ENCODE results near the gene CPNE6. TPM values are rescaled to one million over a fixed set of nuclear protein-coding genes. Genes with fewer than 3 reads are reported as not detected.

CPNE6 gene
- total RNA-seq, 1 donor from 2014 or later, result not detected

- intact Hi-C loops (cut with micrococcal nuclease), result no loop called here
- ATAC-seq (no peak), DNase-seq (no peak)
Measured at GRCh38 chr14:24115422-24116127, 44.2 kb downstream of the CPNE6 start.

DNA sequence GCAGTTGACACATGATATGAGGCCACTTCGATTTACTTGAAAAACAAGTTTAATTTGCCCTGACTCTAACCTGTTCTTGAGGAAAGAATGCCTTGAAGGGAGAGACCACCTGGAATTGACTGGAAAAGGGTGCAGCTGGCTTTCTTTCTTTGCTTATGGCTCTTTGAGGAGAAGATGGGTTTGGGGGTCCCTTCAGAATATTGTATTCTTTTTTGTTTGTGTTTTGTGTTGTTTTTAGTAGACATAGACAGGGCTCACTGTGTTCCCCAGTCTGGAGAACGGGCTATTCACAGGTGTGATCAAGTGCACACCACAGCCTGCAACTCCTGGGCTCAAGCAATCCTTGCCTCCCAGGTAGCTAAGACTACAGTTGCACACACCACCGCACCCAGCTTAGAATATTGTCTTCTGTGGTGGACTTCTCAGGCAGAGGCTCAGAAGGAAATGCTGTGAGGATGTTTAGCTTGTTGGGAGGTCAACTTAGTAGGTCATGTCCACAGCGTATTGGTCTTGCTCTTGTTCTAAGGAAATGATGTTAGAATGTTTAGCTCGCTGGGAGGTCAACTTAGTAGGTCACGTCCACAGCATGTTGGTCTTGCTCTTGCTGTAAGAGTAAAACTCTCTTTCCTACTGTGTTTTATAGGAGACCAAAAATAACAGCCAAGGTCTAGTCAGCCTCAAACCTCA lies 44.9 kb downstream of the CPNE6 start:
- no peak for ATAC-seq
- DNase-seq, result no peak
- intact Hi-C loops (cut with micrococcal nuclease), result no loop called here

GRCh38 chr14:24117179-24117578 lies 45.8 kb downstream of the CPNE6 start:
- ATAC-seq (no peak), DNase-seq (no peak)
- intact Hi-C loops (cut with micrococcal nuclease), result no loop called here

GRCh38 chr14:24119691-24120090 lies 48.3 kb downstream of the CPNE6 start:
- no peak for DNase-seq
- ATAC-seq, result no peak
- intact Hi-C loops (cut with micrococcal nuclease), result no loop called here

DNA sequence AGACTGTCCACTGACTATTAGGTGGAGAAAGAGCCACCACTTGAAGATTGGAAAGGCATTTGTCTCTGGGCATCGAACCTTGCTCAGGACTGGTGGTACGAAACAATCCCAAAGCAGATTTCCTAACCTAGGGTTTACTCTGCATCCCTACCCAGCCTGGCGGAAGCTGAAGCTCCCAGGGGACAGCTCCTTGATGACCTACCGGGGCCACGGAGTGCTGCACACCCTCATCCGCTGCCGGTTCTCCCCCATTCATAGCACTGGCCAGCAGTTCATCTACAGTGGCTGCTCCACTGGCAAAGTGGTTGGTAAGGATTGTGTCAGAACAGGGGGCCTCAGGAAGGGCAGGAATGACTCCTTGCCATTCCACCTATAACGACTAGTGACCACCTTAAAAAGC lies 49.8 kb downstream of the CPNE6 start:
- ATAC-seq (no peak), DNase-seq (no peak)
- intact Hi-C loops (cut with micrococcal nuclease), result no loop called here

DNA sequence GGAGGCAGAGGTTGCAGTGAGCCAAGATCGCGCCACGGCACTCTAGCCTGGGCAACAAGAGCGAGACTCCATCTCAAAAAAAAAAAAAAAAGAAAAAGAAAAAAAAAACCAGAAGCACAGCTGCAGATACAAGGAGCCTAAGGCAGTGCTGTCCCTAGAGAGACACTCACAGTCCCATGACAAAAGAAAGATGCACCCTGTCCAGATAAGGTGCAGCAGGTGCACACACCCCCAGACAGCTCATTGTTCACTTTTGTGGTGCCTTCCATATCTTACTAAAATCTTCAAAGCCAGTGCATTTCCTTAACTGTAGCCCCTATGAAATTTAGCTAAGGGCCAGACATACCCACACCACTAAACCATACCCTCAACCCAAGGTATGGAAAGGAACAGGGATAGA lies 51.1 kb downstream of the CPNE6 start:
- ATAC-seq, result no peak
- no peak for DNase-seq
- intact Hi-C loops (cut with micrococcal nuclease), result no loop called here

DNA sequence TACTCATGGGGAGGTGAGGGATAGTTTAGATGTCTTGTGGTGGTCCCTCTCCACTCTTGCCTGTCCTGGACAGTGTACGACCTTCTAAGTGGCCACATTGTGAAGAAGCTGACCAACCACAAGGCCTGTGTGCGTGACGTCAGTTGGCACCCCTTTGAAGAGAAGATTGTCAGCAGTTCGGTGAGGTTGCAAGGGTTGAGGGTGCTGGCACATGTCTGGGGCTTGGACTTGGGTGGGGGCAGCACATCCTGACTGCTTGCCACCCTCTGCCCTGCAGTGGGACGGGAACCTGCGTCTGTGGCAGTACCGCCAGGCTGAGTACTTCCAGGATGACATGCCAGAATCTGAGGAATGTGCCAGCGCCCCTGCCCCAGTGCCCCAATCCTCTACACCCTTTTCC lies 51.5 kb downstream of the CPNE6 start:
- DNase-seq (no peak), ATAC-seq (peak; percentile 8)
- intact Hi-C loops (cut with micrococcal nuclease), result no loop called here

DNA sequence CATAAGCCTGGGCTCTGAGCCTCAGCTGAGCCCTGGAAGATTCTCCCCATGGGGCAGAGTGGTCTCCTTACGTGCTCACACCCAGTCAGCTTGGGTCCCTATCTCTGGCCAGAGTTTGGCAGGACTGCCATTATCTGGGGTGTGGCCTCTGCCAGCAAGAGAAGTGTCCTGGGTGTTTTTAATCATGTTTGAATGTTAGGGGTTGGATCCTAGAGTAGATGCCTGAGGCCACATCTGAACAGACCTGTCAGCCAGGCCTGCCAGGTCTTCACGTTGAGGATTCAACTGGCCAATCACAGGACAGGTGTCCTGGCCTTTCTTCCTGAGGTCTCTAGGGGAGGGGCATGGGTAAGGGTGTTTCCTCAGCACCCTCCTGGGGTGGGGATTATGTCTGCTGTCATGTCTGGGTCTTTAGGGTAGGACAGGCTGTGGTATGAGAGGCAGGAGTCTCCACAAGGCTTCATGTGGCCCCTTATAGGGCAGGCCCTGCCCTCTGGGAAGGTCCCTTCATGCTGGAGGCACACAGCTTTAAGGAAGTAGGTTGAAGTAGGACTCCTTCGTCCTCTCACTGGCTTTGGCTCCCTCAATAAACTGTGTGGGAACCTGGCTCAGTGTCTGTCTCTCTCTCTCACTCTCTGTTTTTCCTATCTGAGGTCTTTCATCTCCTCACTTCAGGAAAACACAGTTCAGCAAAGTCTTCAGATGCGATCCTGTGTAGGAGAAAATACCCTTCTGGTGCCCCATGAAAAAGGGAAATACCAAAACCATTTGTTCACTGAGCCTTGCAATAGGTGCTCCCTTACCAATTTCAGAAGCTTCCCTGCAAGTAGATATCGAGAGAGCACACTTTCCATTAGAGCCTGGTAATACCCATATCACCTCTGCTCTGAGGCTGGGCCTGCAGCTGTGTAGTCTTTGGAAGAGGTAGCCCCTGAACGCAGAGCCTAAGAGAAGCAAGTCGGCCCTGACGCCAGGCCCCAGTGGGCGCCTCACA lies 52.4 kb downstream of the CPNE6 start:
- no peak for DNase-seq
- intact Hi-C loops (cut with micrococcal nuclease), result no loop called here
- ATAC-seq, result peak; percentile 10

DNA sequence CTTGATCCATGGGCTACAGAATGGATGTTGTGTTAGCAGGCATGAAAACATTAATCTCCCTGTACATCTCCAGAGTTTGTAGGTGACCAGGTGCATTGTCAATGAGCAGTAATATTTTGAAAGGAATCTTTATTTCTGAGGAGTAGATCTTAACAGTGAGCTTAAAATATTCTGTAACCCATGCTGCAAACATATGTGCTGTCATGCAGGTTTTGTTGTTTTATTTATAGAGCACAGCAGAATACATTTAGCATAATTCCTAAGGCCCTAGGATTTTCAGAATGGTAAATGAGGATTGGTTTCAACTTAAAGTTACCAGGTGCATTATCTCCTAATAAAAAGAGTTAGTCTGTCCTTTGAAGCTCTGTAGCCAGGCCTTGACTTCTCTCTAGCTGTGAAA lies 55.6 kb downstream of the CPNE6 start:
- DNase-seq (no peak), ATAC-seq (no peak)
- intact Hi-C loops (cut with micrococcal nuclease), result no loop called here

DNA sequence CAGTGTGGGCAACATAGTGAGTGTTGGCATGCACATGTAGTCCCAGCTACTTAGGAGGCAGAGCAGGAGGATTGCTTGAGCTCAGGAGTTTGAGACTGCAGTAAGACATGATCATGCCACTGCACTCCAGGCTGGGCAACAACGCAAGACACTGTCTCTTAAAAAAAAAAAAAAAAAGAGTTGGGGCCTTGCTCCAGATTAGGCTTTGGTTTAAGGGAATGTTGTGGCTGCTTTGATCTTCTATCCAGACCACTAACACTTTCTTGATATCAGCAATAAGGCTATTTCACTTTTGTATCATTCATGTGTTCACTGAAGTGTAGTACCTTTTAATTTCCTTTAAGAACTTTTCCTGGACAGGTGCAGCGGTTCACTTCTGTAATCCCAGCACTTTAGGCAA lies 56.3 kb downstream of the CPNE6 start:
- intact Hi-C loops (cut with micrococcal nuclease), result no loop called here
- DNase-seq (no peak), ATAC-seq (no peak)

Other genes starting within 250 kb of the CPNE6 start
- 26.9 TPM for gene DHRS4, start 117.8 kb upstream of the CPNE6 start, total RNA-seq
- 15.2 TPM for gene DHRS4L2, start 82.6 kb upstream of the CPNE6 start, total RNA-seq
- 0.12 TPM for gene CARMIL3, start 19.6 kb upstream of the CPNE6 start, total RNA-seq
- gene PCK2, start 22.7 kb downstream of the CPNE6 start, total RNA-seq, result 3.0 TPM
- gene DCAF11, start 43.2 kb downstream of the CPNE6 start, total RNA-seq, result 85.8 TPM
- gene NRL, start 43.4 kb downstream of the CPNE6 start, total RNA-seq, result 0.77 TPM
- gene FITM1, start 59.1 kb downstream of the CPNE6 start, total RNA-seq, result 140 TPM
- gene PSME1, start 64.6 kb downstream of the CPNE6 start, total RNA-seq, result 137 TPM
- 16.4 TPM for gene EMC9, start 70.0 kb downstream of the CPNE6 start, total RNA-seq
- 92.6 TPM for gene PSME2, start 75.0 kb downstream of the CPNE6 start, total RNA-seq
- 42.8 TPM for gene RNF31, start 75.9 kb downstream of the CPNE6 start, total RNA-seq
- 27.6 TPM for gene IRF9, start 89.7 kb downstream of the CPNE6 start, total RNA-seq
- 3.2 TPM for gene REC8, start 100.5 kb downstream of the CPNE6 start, total RNA-seq
- 14.9 TPM for gene IPO4, start 117.3 kb downstream of the CPNE6 start, total RNA-seq
- 19.2 TPM for gene TM9SF1, start 123.9 kb downstream of the CPNE6 start, total RNA-seq
- gene TSSK4, start 134.1 kb downstream of the CPNE6 start, total RNA-seq, result 0.25 TPM
- gene CHMP4A, start 141.9 kb downstream of the CPNE6 start, total RNA-seq, result 30.1 TPM
- gene MDP1, start 144.5 kb downstream of the CPNE6 start, total RNA-seq, result 15.4 TPM
- 225 TPM for gene NEDD8, start 160.8 kb downstream of the CPNE6 start, total RNA-seq
- gene GMPR2, start 161.4 kb downstream of the CPNE6 start, total RNA-seq, result 29.0 TPM
- gene TINF2, start 171.1 kb downstream of the CPNE6 start, total RNA-seq, result 34.5 TPM
- 2.7 TPM for gene TGM1, start 191.6 kb downstream of the CPNE6 start, total RNA-seq
- 19.4 TPM for gene RABGGTA, start 200.0 kb downstream of the CPNE6 start, total RNA-seq
- gene DHRS1, start 228.2 kb downstream of the CPNE6 start, total RNA-seq, result 5.9 TPM
- gene NOP9, start 228.3 kb downstream of the CPNE6 start, total RNA-seq, result 25.5 TPM
- gene CIDEB, start 236.4 kb downstream of the CPNE6 start, total RNA-seq, result 3.9 TPM
- 1.5 TPM for gene LTB4R2, start 238.6 kb downstream of the CPNE6 start, total RNA-seq
- 1.6 TPM for gene LTB4R, start 239.9 kb downstream of the CPNE6 start, total RNA-seq

Measured in left ventricle myocardium superior (tissue), 1 donor.